CD4-positive, alpha-beta T cell treated with Interleukin-4 for 1 hour (primary cell): ENCODE results near the gene CRYBG1.

Experiments
- DNase-seq, 2 donors: peaks; one replicate each; pipeline ENCODE4 v3.0.0-alpha.2; 2020 to 2022

The CRYBG1 gene, protein sequence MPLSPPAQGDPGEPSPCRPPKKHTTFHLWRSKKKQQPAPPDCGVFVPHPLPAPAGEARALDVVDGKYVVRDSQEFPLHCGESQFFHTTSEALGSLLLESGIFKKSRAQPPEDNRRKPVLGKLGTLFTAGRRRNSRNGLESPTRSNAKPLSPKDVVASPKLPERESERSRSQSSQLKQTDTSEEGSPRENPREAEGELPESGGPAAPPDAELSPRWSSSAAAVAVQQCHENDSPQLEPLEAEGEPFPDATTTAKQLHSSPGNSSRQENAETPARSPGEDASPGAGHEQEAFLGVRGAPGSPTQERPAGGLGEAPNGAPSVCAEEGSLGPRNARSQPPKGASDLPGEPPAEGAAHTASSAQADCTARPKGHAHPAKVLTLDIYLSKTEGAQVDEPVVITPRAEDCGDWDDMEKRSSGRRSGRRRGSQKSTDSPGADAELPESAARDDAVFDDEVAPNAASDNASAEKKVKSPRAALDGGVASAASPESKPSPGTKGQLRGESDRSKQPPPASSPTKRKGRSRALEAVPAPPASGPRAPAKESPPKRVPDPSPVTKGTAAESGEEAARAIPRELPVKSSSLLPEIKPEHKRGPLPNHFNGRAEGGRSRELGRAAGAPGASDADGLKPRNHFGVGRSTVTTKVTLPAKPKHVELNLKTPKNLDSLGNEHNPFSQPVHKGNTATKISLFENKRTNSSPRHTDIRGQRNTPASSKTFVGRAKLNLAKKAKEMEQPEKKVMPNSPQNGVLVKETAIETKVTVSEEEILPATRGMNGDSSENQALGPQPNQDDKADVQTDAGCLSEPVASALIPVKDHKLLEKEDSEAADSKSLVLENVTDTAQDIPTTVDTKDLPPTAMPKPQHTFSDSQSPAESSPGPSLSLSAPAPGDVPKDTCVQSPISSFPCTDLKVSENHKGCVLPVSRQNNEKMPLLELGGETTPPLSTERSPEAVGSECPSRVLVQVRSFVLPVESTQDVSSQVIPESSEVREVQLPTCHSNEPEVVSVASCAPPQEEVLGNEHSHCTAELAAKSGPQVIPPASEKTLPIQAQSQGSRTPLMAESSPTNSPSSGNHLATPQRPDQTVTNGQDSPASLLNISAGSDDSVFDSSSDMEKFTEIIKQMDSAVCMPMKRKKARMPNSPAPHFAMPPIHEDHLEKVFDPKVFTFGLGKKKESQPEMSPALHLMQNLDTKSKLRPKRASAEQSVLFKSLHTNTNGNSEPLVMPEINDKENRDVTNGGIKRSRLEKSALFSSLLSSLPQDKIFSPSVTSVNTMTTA (N-terminal part only)

DNA sequence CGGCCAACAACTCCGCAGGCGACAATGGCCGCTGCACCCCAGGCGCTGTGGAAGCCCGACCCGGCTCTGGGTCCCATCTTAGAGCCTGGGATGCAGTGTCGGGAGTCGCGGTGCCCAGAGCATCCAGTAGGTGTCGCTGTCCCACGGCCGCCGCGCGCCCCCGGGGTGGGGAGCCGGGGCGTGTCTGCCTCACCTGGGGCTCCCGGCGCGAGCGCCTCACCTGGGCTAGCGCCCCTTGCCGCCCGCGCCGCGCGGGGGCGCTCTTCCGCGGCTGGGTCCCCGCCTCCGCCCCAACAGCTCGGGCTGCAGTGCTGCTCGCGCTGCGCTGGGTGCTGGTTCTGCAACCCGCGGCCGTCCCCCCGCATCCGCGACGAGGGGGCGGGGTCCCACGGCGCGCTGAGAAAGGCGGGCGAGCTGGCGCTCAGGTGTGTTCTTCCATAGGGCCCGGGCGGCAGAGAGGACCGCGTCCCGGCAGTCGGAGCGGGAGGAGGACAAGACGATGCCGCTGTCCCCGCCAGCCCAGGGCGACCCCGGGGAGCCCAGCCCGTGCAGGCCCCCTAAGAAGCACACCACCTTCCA is at the start of gene CRYBG1:
Gene CRYBG1, plus strand, starts transcription at position 308 of the 579 bp plus-strand sequence. Its CDS starts 192 bp downstream, at position 500.
- DNase-seq: peak; percentile 67 to 76

DNA sequence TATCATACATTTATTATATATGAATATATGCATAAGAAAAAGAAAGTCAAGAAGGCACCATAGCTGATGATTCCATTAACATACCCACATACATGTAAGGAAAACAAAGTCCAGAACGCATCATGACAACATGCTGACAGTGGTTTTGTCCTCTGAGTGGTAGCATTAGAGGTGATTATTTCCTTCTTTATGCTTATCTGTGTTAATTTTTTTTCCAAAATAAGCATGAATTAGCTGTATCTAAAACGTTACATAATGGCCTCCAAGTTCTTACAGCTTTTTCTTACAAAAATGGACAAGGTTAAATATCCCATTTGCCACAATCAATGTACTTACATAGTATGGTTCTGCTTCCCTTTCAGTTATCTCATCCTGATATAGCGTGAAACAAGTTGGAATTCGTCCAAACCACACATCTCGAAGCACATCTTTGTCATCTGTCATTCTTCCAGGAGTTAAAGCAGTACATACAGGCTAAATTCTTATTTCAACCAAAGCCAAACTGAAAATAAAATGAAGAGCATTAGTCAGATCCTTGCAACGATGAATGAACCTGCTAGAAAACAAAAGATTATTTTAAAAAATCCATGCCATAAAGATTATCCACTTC is 44.6 kb upstream of the CRYBG1 start:
- DNase-seq: no peak

DNA sequence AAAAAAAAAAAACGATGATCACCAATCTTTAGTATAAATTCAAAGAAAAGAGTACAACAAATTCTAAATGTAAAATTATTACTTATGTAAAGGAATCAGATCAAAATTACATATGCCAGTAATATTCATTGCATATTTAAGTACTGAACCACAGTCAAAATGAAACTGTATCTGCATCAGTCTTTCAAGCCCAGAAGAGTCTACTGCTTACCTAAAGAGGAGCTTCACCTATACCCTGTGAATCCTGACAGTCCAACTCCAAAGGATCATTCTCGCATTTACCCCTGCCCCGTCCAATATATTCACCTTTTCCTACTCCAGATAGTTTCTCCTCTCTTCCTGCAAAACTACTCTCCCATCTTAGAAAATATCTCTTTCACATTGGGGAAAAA is 44.1 kb upstream of the CRYBG1 start:
- DNase-seq: no peak

DNA sequence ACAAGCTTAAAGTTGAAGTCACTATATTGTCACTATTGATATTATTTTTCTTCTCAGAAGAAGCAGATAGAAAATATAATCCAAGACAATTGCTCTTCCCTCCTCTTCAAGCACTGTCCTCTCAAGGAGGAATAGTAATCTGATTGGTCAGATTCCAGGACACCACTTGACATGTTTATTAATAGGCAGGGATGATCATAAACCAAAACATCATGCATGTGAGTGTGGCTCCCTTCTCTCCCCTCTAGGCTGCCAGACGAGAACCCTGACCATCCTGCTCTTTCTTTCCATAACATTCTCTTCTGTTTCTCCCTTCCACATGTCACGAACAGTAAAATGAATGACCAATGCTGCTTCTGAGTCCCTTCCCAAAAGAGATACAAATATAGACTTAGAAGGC is 42.5 kb upstream of the CRYBG1 start:
- no peak for DNase-seq

DNA sequence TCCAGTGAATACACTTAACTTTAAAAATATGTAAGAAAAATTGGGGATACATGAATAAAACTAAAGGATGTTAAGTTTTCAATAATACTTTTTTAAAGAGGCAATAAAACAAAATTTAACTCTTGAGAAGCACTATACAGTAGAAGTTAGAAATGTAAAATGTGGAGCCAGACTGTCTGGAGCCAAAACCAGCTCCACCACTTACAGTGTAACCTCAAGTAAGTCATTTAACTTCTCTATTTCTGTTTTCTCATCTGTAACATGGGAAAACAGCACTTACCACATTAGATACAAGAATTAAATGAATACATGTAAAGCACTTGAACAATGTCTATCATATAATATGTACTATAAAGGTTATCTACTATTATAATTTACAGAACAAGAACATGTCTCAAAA is 41.7 kb upstream of the CRYBG1 start:
- no peak for DNase-seq

DNA sequence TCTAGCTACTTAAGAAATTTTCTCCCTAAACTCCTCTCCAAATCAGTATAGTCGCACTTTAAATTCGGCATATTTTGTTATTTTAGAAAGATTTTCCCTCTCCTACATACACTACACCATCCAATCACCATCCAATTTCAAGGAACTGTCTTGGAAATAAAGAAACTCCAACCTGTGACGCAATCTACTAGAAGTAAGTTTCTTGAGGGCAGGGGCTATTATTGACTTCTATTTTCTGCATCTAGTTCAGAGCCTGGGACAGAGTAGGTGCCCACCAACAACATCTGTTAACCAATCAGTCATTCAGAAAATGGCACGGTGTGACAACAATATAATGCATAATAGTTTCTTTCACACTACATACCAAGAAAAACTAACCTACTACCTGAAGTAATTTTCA is 38.6 kb upstream of the CRYBG1 start:
- no peak for DNase-seq

DNA sequence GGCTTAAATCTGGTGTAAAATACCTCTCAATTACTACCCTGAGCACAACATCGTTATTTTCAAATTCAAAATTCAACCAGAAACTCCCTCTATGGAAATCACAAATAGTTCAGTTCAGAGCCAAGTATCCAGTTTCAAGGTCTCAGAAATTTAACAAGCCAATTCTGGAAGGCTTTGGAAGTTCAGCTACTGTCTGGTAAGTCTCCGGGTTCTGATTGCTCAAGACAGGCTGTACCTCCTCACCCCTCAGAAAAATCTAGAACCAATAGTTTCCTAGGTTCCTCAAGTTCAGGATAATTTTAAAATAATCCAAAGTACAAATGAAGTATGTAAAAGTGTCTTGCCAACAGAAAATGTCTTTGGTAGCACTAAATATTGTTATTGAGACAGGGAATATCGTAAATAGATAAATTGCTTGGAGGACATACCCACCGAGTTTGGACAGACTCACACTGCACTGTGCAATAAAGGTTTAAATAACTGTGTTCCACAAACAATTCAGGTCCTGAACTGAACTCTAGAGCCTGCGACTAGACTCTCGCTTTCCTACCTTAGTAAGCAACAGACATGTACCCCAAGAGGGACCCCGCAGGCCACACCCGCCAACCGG is 35.7 kb upstream of the CRYBG1 start:
- no peak for DNase-seq

DNA sequence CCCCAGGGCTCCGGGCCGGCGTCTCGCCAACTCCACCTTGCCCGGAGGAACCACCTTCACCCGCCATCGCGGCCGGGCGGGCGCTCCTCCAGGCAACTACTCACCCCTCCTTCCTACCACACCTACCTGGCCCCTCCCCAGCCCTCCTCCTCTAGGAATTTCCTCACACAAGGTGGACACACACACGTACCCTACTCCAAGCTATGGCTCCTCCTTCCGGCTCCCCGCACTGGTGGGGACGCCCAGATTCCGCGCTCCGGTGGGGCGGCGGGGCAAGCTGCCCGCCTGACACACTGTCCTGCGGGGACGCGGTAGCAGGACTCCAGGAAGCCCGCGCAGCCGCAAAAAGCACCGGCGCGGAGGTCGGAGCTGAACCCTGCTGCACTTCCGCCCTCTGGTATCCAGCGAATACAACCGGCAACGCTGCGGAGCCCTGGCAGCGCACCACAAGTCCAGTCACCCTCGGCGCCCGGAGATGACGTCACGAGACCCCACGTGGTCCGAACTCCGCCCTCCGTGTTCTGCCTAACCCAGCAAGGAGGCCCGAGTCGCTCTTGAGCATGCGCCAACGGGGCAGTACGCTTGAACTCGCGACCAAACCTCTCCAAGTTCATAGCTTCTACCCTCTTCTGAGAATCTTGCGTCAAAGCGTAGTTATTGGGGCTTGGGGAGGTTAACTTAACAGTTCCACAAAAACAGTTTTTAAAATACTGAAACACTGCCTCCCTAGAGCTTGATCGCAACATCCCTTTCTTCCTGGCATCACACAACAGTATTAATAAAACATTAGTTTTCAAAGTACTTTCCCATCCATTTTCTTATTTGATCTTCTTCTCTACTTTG is 35.0 kb upstream of the CRYBG1 start, which contains the start of gene ATG5:
Gene ATG5, minus strand, starts transcription at position 425 of the 843 bp plus-strand sequence. CDS start 9,552 bp downstream, outside the sequence.
- peak; percentile 100 for DNase-seq

DNA sequence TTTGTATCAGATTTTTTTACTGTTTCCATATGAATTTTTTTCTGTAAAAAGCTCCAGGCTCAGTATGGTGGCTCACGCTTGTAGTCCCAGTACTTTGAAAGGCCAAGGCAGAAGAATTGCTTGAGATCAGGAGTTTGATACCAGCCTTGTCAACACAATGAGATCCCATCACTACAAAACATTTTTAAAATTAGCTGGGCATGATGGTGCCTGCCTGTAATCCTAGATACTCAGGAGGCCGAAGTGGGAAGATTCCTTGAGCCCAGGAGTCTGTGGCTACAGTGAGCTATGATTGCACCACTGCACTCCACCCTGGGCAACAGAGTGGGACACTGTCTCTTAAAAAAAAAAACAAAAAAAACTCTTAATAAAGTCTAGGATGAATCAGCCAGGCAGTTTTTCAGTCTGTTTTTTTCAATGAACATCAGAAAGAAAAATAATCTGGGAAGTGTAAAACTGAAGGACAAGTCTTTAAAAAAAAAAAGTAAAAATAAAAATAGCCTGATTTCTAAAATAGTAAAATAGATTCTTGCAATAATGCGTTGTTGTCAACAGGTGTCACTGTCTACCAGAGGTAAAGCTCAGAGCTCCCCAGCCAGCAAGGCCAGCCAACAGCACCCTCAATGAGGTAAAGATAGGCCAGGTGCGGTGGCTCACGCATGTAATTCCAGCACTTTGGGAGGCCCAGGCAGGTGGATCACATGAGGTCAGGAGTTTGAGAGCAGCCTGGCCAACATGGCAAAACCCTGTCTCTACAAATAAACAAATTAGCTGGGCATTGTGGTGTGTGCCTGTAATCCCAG is 25.7 kb upstream of the CRYBG1 start:
- DNase-seq: peak; percentile 58 to 72

DNA sequence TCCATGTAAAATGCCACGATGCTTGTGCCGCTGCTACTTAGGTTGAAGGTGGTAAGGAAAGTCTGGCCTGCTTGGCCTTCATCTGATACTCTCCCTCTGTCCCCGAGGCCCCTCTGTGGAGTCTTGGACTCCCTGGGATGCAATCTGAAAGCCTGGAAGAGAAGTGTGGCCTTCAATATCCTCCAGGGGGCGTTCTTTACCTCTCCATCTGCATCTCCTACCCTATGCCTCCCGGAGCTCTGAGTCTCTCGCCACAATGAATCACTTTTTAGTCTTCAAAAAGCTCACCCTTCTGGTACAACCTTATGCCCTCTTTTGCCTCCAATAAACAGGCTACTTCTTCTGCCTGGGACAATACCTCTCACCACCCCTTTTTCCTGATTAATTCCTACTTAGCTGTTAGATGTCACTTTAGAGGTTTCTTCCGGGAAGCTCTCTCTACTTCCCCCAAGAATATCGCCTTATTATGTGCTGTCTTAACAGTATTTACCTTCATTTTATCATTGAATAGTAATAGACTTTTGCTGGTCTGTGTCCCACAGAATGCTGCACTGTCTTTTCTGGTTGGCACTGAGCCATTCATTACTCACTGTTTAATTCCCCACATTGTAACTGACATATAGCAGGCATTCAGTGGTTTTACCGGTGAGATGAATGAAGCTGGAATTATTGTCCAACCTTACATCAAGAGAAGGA is 21.0 kb upstream of the CRYBG1 start:
- DNase-seq: peak; percentile 49 to 60

DNA sequence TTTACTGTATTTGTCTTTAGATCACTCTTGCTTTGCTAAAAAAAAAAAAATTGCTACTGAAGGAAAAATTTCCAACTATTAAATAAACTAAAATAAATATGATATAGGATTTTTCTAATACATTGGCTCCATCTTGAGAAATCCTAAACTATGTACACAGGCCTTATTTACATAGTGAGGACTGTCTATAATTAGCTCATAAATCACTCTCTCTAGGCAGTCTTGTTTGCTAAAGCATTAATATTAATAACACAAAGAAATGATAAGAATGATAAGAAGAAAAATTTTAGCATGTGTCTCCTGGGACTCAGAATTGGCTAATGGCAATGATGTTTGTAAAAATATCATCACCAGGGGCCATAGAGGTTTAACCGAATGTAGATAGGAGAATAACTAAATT is 13.3 kb upstream of the CRYBG1 start:
- DNase-seq: no peak

DNA sequence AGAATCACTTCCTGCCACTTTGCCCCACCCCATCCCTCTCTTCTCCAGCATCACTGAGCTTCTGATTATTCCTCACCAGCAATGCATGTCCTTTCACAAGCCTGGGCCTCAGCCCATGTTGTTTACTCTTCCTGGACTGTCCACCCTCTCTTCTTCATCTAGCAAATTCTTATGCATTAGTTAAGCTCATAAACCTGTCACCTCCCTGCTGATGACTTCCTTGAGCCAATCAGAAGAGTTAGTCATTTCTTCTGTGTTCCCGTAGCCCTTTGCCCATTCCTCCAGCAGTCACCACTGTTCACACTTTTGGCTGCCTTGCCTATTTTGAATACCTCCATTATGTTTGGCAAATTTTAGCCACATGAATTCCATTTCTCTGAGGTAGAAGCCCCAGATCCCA is 4.1 kb upstream of the CRYBG1 start:
- no peak for DNase-seq

DNA sequence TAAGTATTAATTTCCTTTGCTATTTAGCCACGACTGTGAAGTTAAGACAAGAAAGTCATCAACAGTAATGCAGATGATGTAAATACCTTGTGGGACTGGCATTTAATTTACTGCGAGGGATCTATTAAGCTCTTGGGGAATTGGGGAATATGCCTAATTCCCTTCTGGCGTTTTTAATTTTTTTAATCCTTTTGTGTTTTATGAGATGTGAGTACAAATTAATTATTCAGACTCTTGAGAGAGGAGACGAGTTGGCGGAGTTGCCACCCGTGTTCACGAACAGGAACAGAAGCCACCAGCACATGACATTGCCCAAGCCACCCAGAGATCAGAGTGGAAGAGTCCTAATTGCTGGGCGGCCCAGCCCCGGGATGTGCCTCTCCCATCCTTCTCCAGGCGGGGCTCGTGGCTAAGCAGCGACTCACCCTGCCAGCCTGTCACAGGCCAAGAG is 533 bp upstream of the CRYBG1 start:
- no peak for DNase-seq

DNA sequence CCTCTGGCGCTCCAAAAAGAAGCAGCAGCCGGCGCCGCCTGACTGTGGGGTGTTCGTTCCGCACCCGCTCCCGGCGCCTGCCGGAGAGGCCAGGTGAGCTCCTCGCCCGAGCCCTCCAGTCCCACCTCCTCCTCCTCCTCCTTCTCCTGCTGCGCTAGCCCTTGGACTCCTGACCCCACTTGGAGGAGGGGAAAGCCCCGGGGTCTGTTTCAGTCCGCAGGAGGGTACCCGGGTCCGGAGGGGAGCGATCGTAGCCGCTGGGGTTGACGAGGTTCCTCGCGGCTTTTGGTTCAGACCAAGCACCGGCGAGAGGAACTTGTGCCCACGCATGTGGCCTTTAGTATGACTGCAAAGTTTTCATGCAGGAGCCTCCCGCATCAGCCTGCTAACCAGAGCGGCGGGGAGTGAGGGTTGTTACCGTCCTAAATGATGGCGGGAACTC is 493 bp downstream of the CRYBG1 start:
- DNase-seq: peak; percentile 10 to 12

DNA sequence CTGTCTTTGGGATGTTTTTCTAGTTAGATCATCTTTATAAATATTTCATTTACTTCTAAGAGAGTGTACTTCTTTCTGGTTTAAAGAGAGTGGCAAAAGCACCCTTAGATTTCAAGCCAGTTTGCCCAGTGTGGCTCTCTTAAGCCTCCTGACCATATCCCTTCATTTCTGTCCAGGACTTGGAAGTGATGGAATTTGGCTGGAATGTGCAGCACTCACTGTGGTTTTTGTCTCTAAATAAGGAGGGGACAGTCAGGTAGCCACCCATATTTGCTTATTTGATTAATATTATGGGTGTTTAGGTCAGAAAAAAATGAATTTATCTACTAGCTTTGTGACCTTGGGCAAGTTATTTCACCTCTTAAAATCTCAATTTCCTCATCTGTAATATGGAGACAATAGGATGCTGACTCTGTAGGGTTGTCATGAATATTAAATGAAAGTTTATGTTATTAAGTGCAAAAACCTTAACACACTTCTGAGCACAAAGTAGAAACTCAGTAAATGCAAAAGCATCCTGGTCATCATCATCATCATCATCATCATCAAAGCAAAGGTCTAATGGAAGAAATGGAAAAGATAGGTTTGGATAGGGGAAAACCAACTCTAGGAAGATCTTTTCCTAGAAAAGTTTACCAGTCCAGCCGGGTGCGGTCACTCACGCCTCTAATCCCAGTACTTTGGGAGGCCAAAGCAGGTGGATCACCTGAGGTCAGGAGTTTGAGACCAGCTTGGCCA is 3.1 kb downstream of the CRYBG1 start:
- no peak for DNase-seq

DNA sequence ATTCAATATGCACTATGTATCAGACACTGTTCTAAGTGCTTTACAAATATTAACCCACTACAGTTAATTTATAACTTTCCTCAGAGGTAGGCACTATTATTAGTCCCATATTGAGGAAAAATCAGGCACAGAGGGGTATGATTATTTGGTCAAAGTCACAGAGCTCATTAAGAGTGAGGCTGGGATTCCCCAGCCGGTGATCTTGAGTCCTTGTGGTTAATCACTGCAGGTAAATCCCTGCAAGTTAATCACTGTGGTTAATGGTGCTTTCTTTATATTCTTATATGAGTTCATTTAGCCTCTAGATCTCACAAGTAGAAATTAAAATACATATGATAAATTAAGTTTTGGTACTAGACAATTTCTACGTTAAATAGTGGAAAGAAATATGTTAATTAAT is 9.2 kb downstream of the CRYBG1 start:
- DNase-seq: no peak

DNA sequence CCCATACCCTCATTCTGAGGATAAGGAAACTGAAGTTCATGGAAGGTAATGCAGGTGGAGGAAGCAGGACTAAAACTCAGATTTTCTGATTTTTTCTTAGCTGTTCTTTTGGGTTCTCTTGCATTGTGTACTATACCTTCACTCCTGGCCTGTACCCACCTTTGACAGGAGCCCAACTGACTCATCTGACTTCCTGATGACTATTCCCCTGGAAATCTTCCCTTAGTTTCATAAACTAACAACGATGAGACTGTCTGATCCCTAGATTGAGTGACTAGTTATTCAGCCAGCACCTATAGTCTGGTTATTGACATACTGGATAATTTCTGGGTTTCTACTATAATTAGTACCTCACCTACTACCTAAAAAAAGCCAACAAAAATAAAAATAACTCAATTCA is 10.1 kb downstream of the CRYBG1 start:
- DNase-seq: no peak

DNA sequence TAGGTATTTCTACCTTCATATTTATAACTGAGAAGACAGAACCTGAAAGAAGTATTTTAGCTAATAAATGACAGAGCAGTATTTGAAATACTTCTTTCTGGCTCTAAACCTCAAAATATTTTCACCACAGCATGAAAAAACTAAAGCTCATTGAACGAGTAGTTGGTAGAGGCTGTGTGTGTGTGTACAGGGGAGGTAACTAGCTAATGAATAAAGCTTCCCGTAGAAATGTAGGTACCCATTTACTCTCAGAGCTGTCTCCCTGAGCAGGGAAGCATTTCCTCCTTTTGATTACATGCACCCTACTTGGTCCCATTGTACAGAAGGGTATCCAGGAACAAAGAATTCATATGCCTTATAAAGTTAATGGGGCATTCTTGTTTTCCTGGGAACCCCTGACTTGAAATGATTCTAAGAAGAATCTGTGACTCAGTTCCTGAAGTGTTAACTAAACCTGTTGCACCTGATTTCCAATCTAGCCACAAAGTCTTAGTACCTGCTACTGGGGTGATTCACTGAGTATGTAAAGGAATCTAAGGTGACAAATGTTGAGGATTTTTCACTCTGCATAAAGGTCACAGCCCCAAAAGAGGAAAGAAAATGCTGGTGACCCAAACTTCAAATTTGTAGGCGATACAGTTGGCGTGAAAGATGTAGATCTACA is 12.5 kb downstream of the CRYBG1 start:
- DNase-seq: no peak
